H9 (cell line): Measurements from ENCODE around the gene SCNN1B. TPM values are rescaled to one million over a fixed set of nuclear protein-coding genes. Genes with fewer than 3 reads are reported as not detected.

Source experiments
- DNase-seq: peaks from one replicate; pipeline ENCODE4 v3.0.0-alpha.2; 2017
- H2AFZ ChIP-seq: one replicate; pipeline ENCODE4 v1.6.1; 2013; ENCODE audit warnings: mild to moderate bottlenecking, low read length, control low read depth, moderate library complexity
- H2AK5ac ChIP-seq: 2 replicates; pipeline ENCODE4 v1.6.1; 2013; ENCODE audit warnings: low read length, control low read depth, mixed read lengths; ENCODE audit not compliant: insufficient read length
- H2BK120ac ChIP-seq: one replicate; pipeline ENCODE4 v1.6.1; 2013; ENCODE audit warnings: low read depth, mild to moderate bottlenecking, low read length, control low read depth, inconsistent platforms; ENCODE audit not compliant: poor library complexity, severe bottlenecking
- H2BK12ac ChIP-seq: 2 replicates; pipeline ENCODE4 v1.6.1; 2013; ENCODE audit warnings: low read length, control low read depth, mixed read lengths, low read depth; ENCODE audit not compliant: insufficient read length
- H2BK15ac ChIP-seq: 2 replicates; pipeline ENCODE4 v1.6.1; 2013; ENCODE audit warnings: low read depth, low read length, control low read depth
- H2BK20ac ChIP-seq: one replicate; pipeline ENCODE4 v1.6.1; 2013; ENCODE audit warnings: low read depth, mild to moderate bottlenecking, low read length, control low read depth, inconsistent platforms; ENCODE audit not compliant: poor library complexity, severe bottlenecking
- H2BK5ac ChIP-seq: 2 replicates; pipeline ENCODE4 v1.6.1; 2013; ENCODE audit warnings: low read length, control low read depth, mixed read lengths; ENCODE audit not compliant: insufficient read length
- H3K14ac ChIP-seq: 2 replicates; pipeline ENCODE4 v1.6.1; 2013; ENCODE audit warnings: low read length, control low read depth; ENCODE audit not compliant: insufficient read depth
- H3K18ac ChIP-seq: 2 replicates; pipeline ENCODE4 v1.6.1; 2013; ENCODE audit warnings: low read depth, mild to moderate bottlenecking, mixed read lengths, low read length, control low read depth; ENCODE audit not compliant: insufficient read length
- H3K23ac ChIP-seq: 2 replicates; pipeline ENCODE4 v1.6.1; 2013; ENCODE audit warnings: low read length, control low read depth, mixed read lengths, low read depth; ENCODE audit not compliant: insufficient read length
- H3K23me2 ChIP-seq: 2 replicates; pipeline ENCODE4 v1.6.1; 2013; ENCODE audit warnings: low read depth, mild to moderate bottlenecking, mixed read lengths, low read length, control low read depth; ENCODE audit not compliant: insufficient read length, poor library complexity, severe bottlenecking
- H3K27ac ChIP-seq: 2 replicates; pipeline ENCODE4 v1.5.1; 2013; ENCODE audit warnings: low read length, control low read depth, mixed read lengths, low read depth; ENCODE audit not compliant: insufficient read length
- H3K27me3 ChIP-seq: 2 replicates; pipeline ENCODE4 v1.6.1; 2013; ENCODE audit warnings: low read length, control low read depth, inconsistent platforms; ENCODE audit not compliant: insufficient read depth
- H3K4ac ChIP-seq: 2 replicates; pipeline ENCODE4 v1.6.1; 2013; ENCODE audit warnings: low read depth, mild to moderate bottlenecking, control low read depth, inconsistent platforms, low read length, moderate library complexity
- H3K4me1 ChIP-seq: 2 replicates; pipeline ENCODE4 v1.6.1; 2013; ENCODE audit warnings: low read length, control low read depth, inconsistent platforms; ENCODE audit not compliant: insufficient read depth
- H3K4me2 ChIP-seq: 2 replicates; pipeline ENCODE4 v1.6.1; 2013; ENCODE audit warnings: low read length, control low read depth, mixed read lengths; ENCODE audit not compliant: insufficient read length, insufficient read depth
- H3K56ac ChIP-seq: 2 replicates; pipeline ENCODE4 v1.6.1; 2013; ENCODE audit warnings: low read depth, mild to moderate bottlenecking, mixed read lengths, low read length, control low read depth; ENCODE audit not compliant: insufficient read length
- H3K79me1 ChIP-seq: 2 replicates; pipeline ENCODE4 v1.6.1; 2013; ENCODE audit warnings: low read depth, mild to moderate bottlenecking, moderate library complexity, low read length, control low read depth, inconsistent platforms; ENCODE audit not compliant: insufficient read depth, poor library complexity, severe bottlenecking
- H3K79me2 ChIP-seq: 2 replicates; pipeline ENCODE4 v1.6.1; 2013; ENCODE audit warnings: low read length, control low read depth, inconsistent platforms; ENCODE audit not compliant: insufficient read depth
- H3K9ac ChIP-seq: 2 replicates; pipeline ENCODE4 v1.6.1; 2013; ENCODE audit warnings: low read length, control low read depth, mixed read lengths; ENCODE audit not compliant: insufficient read length; ENCODE audit errors: extremely low read depth
- H3K9me3 ChIP-seq: one replicate; pipeline ENCODE4 v1.6.1; 2013; ENCODE audit warnings: low read depth, low read length, inconsistent platforms; ENCODE audit not compliant: control insufficient read depth
- H3T11ph ChIP-seq: one replicate; pipeline ENCODE4 v1.6.1; 2013; ENCODE audit warnings: mild to moderate bottlenecking, low read length, control low read depth, inconsistent platforms
- H4K20me1 ChIP-seq: one replicate; pipeline ENCODE4 v1.6.1; 2013; ENCODE audit not compliant: control insufficient read depth, insufficient read length, insufficient read depth
- H4K5ac ChIP-seq: 2 replicates; pipeline ENCODE4 v1.6.1; 2013; ENCODE audit warnings: low read depth, mild to moderate bottlenecking, mixed read lengths, low read length, control low read depth; ENCODE audit not compliant: insufficient read length
- H4K8ac ChIP-seq: replicated peaks from 2 replicates; pipeline ENCODE4 v1.6.1; 2013; ENCODE audit warnings: low read length, control low read depth, mixed read lengths, low read depth; ENCODE audit not compliant: insufficient read length
- H4K91ac ChIP-seq: 2 replicates; pipeline ENCODE4 v1.6.1; 2013; ENCODE audit warnings: low read depth, mild to moderate bottlenecking, moderate library complexity, mixed read lengths, low read length, control low read depth; ENCODE audit not compliant: insufficient read length
- H3K27ac Mint-ChIP-seq, 3 experiments: 2 replicates in 2 of 3; 3 replicates in 1 of 3; pipeline ENCODE4 v1.8.0; 2020 to 2021; ENCODE audit warnings: mixed read lengths in 3 of 3, mild to moderate bottlenecking in 1 of 3, moderate library complexity in 1 of 3
- H3K27me3 Mint-ChIP-seq: 2 replicates; pipeline ENCODE4 v1.8.0; 2021; ENCODE audit warnings: low read depth, mild to moderate bottlenecking, moderate library complexity, mixed read lengths
- H3K36me3 Mint-ChIP-seq, 3 experiments: 2 replicates in 2 of 3; 3 replicates in 1 of 3; pipeline ENCODE4 v1.8.0; 2020 to 2021; ENCODE audit warnings: low read depth in 3 of 3, mixed read lengths in 3 of 3; ENCODE audit not compliant: insufficient read depth in 1 of 3
- H3K4me1 Mint-ChIP-seq, 2 experiments: 2 replicates each; pipeline ENCODE4 v1.8.0; 2020; ENCODE audit warnings: mixed read lengths in 2 of 2
- H3K4me3 Mint-ChIP-seq, 2 experiments: 2 replicates in 1 of 2; 3 replicates in 1 of 2; pipeline ENCODE4 v1.8.0; 2020 to 2021; ENCODE audit warnings: mild to moderate bottlenecking in 2 of 2, mixed read lengths in 2 of 2, moderate library complexity in 1 of 2
- H3K9me3 Mint-ChIP-seq, 2 experiments: 2 replicates in 1 of 2; 3 replicates in 1 of 2; pipeline ENCODE4 v1.8.0; 2020; ENCODE audit warnings: mild to moderate bottlenecking in 2 of 2, mixed read lengths in 2 of 2, moderate library complexity in 1 of 2
- CTCF ChIP-seq: fragments of 200-600 bp; sonication (generic); conservative IDR thresholded peaks from 3 replicates; pipeline ENCODE4 v1.8.0; 2021; ENCODE audit warnings: antibody characterized with exemption, mild to moderate bottlenecking
- WGBS: extraction: QIAGEN DNeasy Blood & Tissue Kit; methylation state at CpG from one replicate; pipeline ENCODE4 v1.1.7; 2013; ENCODE audit warnings: missing lambda C conversion rate, low lambda C conversion rate, mixed read lengths; ENCODE audit not compliant: insufficient read length; ENCODE audit errors: extremely low coverage; 5-methylcytosine and 5-hydroxymethylcytosine counted together
- total RNA-seq: library from RNA; stranded (reverse); gene quantifications from 2 replicates; pipeline ENCODE4 v1.2.1, GENCODE V29; 2021

SCNN1B gene
- total RNA-seq, 1 experiment from 2014 or later: 0.11 TPM

GRCh38 chr16:23304620-23305019, 2.5 kb downstream of the SCNN1B start:
- Mint-ChIP-seq H3K27ac (no peak overlapping the region), H3K36me3 (no peaks in the 10 kb centered on the region), H3K9me3 (no peaks in the 10 kb centered on the region), H3K4me1 (peaks cover 12 to 14% of the 10 kb centered on the region in 2 experiments), H3K27me3 (peaks cover 60% of the 10 kb centered on the region), H3K4me3 (no peak overlapping the region)
- Histone ChIP-seq H2BK5ac (no peak overlapping the region), H3K23me2 (peaks cover 5% of the 10 kb centered on the region), H2BK12ac (no peak overlapping the region), H3K56ac (no peak overlapping the region), H3K18ac (no peak overlapping the region), H3K27ac (no peak overlapping the region), H4K5ac (no peak overlapping the region), H2AK5ac (no peak overlapping the region), H3K9ac (no peak overlapping the region), H3T11ph (no peak overlapping the region), H3K9me3 (no peaks in the 10 kb centered on the region), H3K23ac (no peak overlapping the region), H3K4ac (no peak overlapping the region), H4K91ac (no peak overlapping the region), H2AFZ (no peak overlapping the region), H3K4me2 (no peak overlapping the region), H2BK15ac (no peak overlapping the region), H4K20me1 (no peaks in the 10 kb centered on the region), H2BK120ac (no peak overlapping the region), H3K27me3 (peaks cover 18% of the 10 kb centered on the region; the same call in 1 of the 2 replicates), H3K14ac (no peak overlapping the region), H3K4me1 (no peaks in the 10 kb centered on the region), H3K79me2 (no peaks in the 10 kb centered on the region), H3K79me1 (no peaks in the 10 kb centered on the region), H2BK20ac (no peak overlapping the region), H4K8ac (no peak overlapping the region)
- no peak for DNase-seq
- no peak for TF ChIP-seq CTCF
- WGBS: no CpG with 5 or more reads among the region's 2 CpGs
